Neural progenitor cell (in vitro differentiated cells): Measurements from ENCODE around the gene CDCA4. TPM values are rescaled to one million over a fixed set of nuclear protein-coding genes. Genes with fewer than 3 reads are reported as not detected.
A peak's percentile ranks its signal among the peaks of the same experiment; 100 is the strongest.
"Not testable (repeated sequence)": the region's sequence is repeated elsewhere in the genome, so short reads cannot be mapped to it uniquely, and the experiment has no call there.

ENCODE experiments used
- DNase-seq: peaks from one replicate; pipeline ENCODE4 v3.0.0-alpha.2; 2016; ENCODE audit warnings: low spot score
- H2AFZ ChIP-seq: fragments of 200-600 bp; sonication (generic); replicated peaks from 2 replicates; pipeline ENCODE4 v1.6.1; 2016; ENCODE audit warnings: antibody characterized with exemption
- H3F3A ChIP-seq: fragments of 200-600 bp; sonication (generic); 2 replicates; pipeline ENCODE4 v1.6.1; 2016; ENCODE audit warnings: antibody characterized with exemption, low read depth
- H3K27ac ChIP-seq: fragments of 200-600 bp; sonication (generic); 2 replicates; pipeline ENCODE4 v1.5.1; 2016; ENCODE audit warnings: mild to moderate bottlenecking
- H3K27me3 ChIP-seq: fragments of 200-600 bp; sonication (generic); 2 replicates; pipeline ENCODE4 v1.6.1; 2016; ENCODE audit warnings: mild to moderate bottlenecking, moderate library complexity
- H3K36me3 ChIP-seq: fragments of 200-600 bp; sonication (generic); 2 replicates; pipeline ENCODE4 v1.5.1; 2016
- H3K4me1 ChIP-seq: fragments of 200-600 bp; sonication (generic); 2 replicates; pipeline ENCODE4 v1.6.1; 2016; ENCODE audit warnings: mixed run types
- H3K4me2 ChIP-seq: fragments of 200-600 bp; sonication (generic); 2 replicates; pipeline ENCODE4 v1.6.1; 2016
- H3K4me3 ChIP-seq: fragments of 200-600 bp; sonication (generic); 2 replicates; pipeline ENCODE4 v1.5.1; 2016
- H3K79me2 ChIP-seq: fragments of 200-600 bp; sonication (generic); 2 replicates; pipeline ENCODE4 v1.6.1; 2016; ENCODE audit warnings: low read depth
- H3K9ac ChIP-seq: fragments of 200-600 bp; sonication (generic); 2 replicates; pipeline ENCODE4 v1.6.1; 2016
- H3K9me3 ChIP-seq: fragments of 200-600 bp; sonication (generic); 2 replicates; pipeline ENCODE4 v1.5.1; 2016; ENCODE audit warnings: low read depth
- H4K20me1 ChIP-seq: fragments of 200-600 bp; sonication (generic); 2 replicates; pipeline ENCODE4 v1.6.1; 2016; ENCODE audit warnings: low read depth
- H3K27ac Mint-ChIP-seq: 3 replicates; pipeline ENCODE4 v1.8.0; 2021; ENCODE audit warnings: mixed read lengths
- H3K27me3 Mint-ChIP-seq: 2 replicates; pipeline ENCODE4 v1.8.0; 2022; ENCODE audit warnings: low read depth, mild to moderate bottlenecking, inconsistent platforms, moderate library complexity, mixed read lengths; ENCODE audit not compliant: insufficient read depth
- H3K36me3 Mint-ChIP-seq: 3 replicates; pipeline ENCODE4 v1.8.0; 2021; ENCODE audit warnings: mixed read lengths
- H3K4me1 Mint-ChIP-seq: 3 replicates; pipeline ENCODE4 v1.8.0; 2021; ENCODE audit warnings: mixed read lengths
- H3K4me3 Mint-ChIP-seq: 3 replicates; pipeline ENCODE4 v1.8.0; 2021; ENCODE audit warnings: mild to moderate bottlenecking, moderate library complexity, mixed read lengths
- H3K9me3 Mint-ChIP-seq: 3 replicates; pipeline ENCODE4 v1.8.0; 2020; ENCODE audit warnings: mixed read lengths
- CTCF ChIP-seq: fragments of 200-600 bp; sonication (generic); IDR thresholded peaks from 2 replicates; pipeline ENCODE4 v1.5.1; 2017; ENCODE audit warnings: antibody characterized with exemption, mild to moderate bottlenecking
- EZH2 ChIP-seq: fragments of 200-600 bp; sonication (generic); IDR thresholded peaks from 2 replicates; pipeline ENCODE4 v1.6.1; 2017; ENCODE audit warnings: antibody characterized with exemption, mild to moderate bottlenecking, moderate library complexity
- EZH2phosphoT487 ChIP-seq: fragments of 200-600 bp; sonication (generic); IDR thresholded peaks from 2 replicates; pipeline ENCODE4 v1.6.1; 2017; ENCODE audit warnings: antibody characterized with exemption
- total RNA-seq: library from RNA; depleted of rRNA; stranded (reverse); fragments of >200 nt; gene quantifications from 2 replicates; pipeline ENCODE4 v1.2.3, GENCODE V29; 2015; ENCODE audit warnings: low replicate concordance

Gene CDCA4
- total RNA-seq, 1 donor from 2014 or later: 56.6 TPM

- H3K9me3 Mint-ChIP-seq: peaks cover 3% of the 10 kb centered on the region
- no peak overlapping the region for H3K4me3 Mint-ChIP-seq
- DNase-seq: no peak
- Histone ChIP-seq H3K79me2 (no peaks in the 10 kb centered on the region), H2AFZ (no peak overlapping the region), H3K9me3 (no peaks in the 10 kb centered on the region), H3K27ac (no peak overlapping the region), H4K20me1 (no peaks in the 10 kb centered on the region), H3K4me1 (peaks cover 5% of the 10 kb centered on the region), H3K9ac (no peak overlapping the region), H3K4me2 (no peak overlapping the region), H3K27me3 (peaks cover 15% of the 10 kb centered on the region), H3K4me3 (no peak overlapping the region), H3K36me3 (no peaks in the 10 kb centered on the region), H3F3A (peaks cover 9% of the 10 kb centered on the region)
- H3K27ac Mint-ChIP-seq: no peak overlapping the region
- TF ChIP-seq EZH2phosphoT487 (no peak), EZH2 (no peak), CTCF (no peak)
- peaks cover 3% of the 10 kb centered on the region for H3K27me3 Mint-ChIP-seq
- peaks cover 26% of the 10 kb centered on the region for H3K4me1 Mint-ChIP-seq
- H3K36me3 Mint-ChIP-seq: no peaks in the 10 kb centered on the region
Observed at GRCh38 chr14:105042813-105043212, 21.9 kb upstream of the CDCA4 start.

- no peak for TF ChIP-seq EZH2
- TF ChIP-seq CTCF: no peak
- no peak for TF ChIP-seq EZH2phosphoT487
- H3K4me1 ChIP-seq: peaks cover 5% of the 10 kb centered on the region
- Mint-ChIP-seq H3K27ac (no peak overlapping the region), H3K9me3 (peaks cover 3% of the 10 kb centered on the region), H3K4me1 (peaks cover 26% of the 10 kb centered on the region), H3K4me3 (no peak overlapping the region), H3K27me3 (peaks cover 5% of the 10 kb centered on the region), H3K36me3 (no peaks in the 10 kb centered on the region)
- no peaks in the 10 kb centered on the region for H3K79me2 ChIP-seq
- H3K9me3 ChIP-seq: no peaks in the 10 kb centered on the region
- H4K20me1 ChIP-seq: no peaks in the 10 kb centered on the region
- H2AFZ ChIP-seq: no peak overlapping the region
- H3K4me3 ChIP-seq: no peak overlapping the region
- DNase-seq: no peak
- no peak overlapping the region for H3K9ac ChIP-seq
- no peak overlapping the region for H3K27ac ChIP-seq
- H3K27me3 ChIP-seq: peaks cover 15% of the 10 kb centered on the region
- peaks cover 9% of the 10 kb centered on the region for H3F3A ChIP-seq
- no peak overlapping the region for H3K4me2 ChIP-seq
- H3K36me3 ChIP-seq: no peaks in the 10 kb centered on the region
Observed at GRCh38 chr14:105041841-105042765, 21.2 kb upstream of the CDCA4 start.

DNA sequence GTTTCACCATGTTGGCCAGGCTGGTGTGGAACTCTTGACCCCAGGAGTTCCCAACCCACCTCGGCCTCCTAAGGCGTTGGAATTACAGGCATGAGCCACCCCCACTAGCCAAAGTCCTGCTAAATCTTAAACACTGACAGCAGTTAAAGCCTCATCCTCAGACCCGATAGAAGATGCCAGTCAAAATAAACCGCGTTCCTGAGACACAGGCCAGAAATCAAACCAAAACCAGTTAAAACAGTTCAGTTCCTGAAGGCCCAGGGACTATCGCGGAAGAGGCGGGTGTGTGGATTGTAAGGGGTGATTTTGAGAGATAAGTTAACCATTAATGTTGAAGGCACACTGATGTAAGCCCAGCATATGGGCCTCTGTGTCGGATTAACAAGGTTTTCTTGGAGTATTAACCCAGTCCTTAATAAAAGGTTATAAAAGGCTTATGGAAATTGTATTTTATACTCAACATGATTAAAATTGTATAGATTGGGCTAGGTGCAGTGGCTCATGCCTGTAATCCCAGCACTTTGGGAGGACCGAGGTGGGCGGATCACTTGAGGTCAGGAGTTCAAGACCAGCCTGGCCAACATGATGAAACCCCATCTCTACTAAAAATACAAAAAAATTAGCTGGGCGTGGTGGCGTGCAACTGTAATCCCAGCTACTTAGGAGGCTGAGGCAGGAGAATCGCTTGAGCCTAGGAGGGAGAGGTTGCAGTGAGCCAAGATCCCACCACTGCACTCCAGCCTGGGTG, 18.7 kb upstream of the CDCA4 start:
- Histone ChIP-seq H3K4me2 (no peak overlapping the region), H3K27ac (no peak overlapping the region), H4K20me1 (no peaks in the 10 kb centered on the region), H3K9me3 (no peaks in the 10 kb centered on the region), H3K79me2 (no peaks in the 10 kb centered on the region), H3K4me1 (peaks cover 5% of the 10 kb centered on the region), H3K27me3 (peaks cover 17% of the 10 kb centered on the region), H3K36me3 (no peaks in the 10 kb centered on the region), H3K4me3 (no peak overlapping the region), H3K9ac (no peak overlapping the region), H2AFZ (no peak overlapping the region), H3F3A (peaks cover 9% of the 10 kb centered on the region)
- no peak for DNase-seq
- H3K27me3 Mint-ChIP-seq: peaks cover 7% of the 10 kb centered on the region
- TF ChIP-seq CTCF (no peak), EZH2 (no peak), EZH2phosphoT487 (no peak)
- peak overlapping the region; percentile 18 for H3K27ac Mint-ChIP-seq
- H3K36me3 Mint-ChIP-seq: no peaks in the 10 kb centered on the region
- peaks cover 22% of the 10 kb centered on the region for H3K4me1 Mint-ChIP-seq
- peaks cover 3% of the 10 kb centered on the region for H3K9me3 Mint-ChIP-seq
- H3K4me3 Mint-ChIP-seq: peak overlapping the region; percentile 60

DNA sequence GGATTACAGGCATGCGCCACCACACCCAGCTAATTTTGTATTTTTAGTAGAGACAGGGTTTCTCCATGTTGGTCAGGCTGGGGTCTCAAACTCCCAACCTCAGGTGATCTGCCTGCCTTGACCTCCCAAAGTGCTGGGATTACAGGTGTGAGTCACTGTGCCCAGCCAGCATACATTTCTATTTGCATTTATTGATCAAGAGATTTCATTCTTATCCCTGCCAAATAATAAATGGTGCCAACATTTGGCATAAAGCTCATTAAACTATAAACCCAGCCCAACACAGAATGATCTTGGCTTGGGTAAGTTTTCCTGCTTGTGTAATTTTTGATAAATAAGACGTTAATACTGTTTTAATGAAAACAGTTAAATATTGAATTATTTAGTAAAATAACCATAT, 14.7 kb upstream of the CDCA4 start:
- H3K4me2 ChIP-seq, H2AFZ ChIP-seq, H3K27ac Mint-ChIP-seq, H3K4me3 ChIP-seq, H3K9me3 ChIP-seq, H3K36me3 ChIP-seq, H3K9me3 Mint-ChIP-seq, H3K4me3 Mint-ChIP-seq, H3K27ac ChIP-seq, H4K20me1 ChIP-seq, H3K9ac ChIP-seq, H3F3A ChIP-seq, DNase-seq, H3K79me2 ChIP-seq, H3K4me1 ChIP-seq, H3K36me3 Mint-ChIP-seq: not testable (repeated sequence)
- H3K4me1 Mint-ChIP-seq: peaks cover 15% of the 10 kb centered on the region
- peaks cover 26% of the 10 kb centered on the region for H3K27me3 Mint-ChIP-seq
- peaks cover 52% of the 10 kb centered on the region for H3K27me3 ChIP-seq
